GM21360 (cell line): Measurements from ENCODE around the gene PTPRD.
"Not testable (repeated sequence)": the region's sequence is repeated elsewhere in the genome, so short reads cannot be mapped to it uniquely, and the experiment has no call there.

Experiments
- ATAC-seq: cut with Tn5 transposase; IDR thresholded peaks from one replicate; pipeline ENCODE4 v1.9.1; 2021; ENCODE audit warnings: mild to moderate bottlenecking, moderate library complexity; ENCODE audit not compliant: unreplicated experiment

Gene PTPRD

GRCh38 chr9:8946461-8946860, 1666.3 kb downstream of the PTPRD start:
- ATAC-seq: no peak

DNA sequence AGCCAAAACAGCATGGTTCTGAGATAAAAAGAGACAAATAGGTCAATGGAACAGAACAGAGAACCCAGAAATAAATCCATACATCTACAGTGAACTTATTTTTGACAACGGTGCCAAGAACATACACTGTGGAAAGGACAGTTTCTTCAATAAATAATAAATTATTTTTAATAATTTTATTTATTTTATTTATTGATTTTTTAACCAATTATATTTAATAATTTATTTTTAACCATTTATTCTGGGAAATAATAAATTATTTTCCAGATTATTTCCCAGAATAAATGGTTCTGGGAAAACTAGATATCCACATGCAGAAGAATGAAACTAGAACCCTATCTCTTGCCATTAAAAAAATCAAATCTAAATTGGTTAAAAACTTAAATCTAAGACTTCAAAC, 1669.4 kb downstream of the PTPRD start:
- no peak for ATAC-seq

DNA sequence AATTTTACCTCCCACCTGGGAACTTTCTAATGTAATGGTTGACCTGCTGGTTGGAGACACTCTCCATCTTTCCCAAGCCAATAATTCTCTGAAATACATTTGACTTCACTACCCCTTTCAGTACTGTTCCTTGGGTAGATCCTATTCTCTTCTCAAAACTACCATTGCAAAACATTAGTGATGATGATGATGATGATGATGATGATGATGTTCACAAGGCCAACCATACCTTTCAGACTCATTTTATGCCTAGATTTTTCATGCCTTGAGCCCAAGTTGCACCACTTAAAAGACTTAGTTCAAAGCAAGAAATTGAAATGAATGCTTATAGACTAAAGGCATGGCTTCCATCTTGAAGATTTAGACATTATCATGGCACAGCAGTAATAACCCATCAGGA, 1672.2 kb downstream of the PTPRD start:
- ATAC-seq: no peak

DNA sequence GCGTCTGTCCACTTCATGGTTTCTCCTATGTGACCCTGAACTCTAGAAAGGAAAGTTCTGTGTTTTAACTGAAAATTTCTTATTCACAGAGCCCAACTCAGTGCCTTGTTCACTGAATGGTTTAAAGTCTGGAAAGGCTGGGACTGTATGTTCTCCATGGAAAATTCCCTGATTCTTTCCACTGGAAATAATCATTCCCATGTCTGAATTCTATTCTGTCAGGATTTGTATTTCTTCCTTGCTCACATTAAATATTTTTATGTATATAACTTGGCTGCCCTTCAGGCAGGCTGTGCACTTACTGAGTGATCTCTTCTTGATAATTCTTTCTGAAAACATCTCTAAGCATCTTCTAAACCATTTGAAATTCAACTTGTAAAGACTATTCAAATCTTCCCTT, 1686.3 kb downstream of the PTPRD start:
- ATAC-seq: no peak

DNA sequence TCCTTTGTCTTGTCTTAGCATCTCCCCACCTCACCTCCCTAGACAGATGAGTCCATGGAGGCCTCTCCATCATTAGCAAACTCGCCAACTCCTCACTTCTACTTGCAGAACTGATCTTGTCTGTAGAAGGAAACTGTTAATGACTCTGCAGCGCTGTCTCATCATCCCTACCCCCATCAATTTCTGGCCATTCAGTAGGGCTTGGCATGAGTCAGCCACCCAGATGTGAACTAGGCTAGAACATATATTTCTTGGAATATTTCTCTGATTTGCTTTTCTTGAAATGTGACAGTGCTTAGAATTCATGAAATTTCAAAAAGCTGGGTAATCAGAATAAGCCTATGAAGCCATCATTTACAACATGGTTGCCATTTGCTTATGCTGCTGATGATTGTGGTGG, 1688.2 kb downstream of the PTPRD start:
- ATAC-seq: no peak

DNA sequence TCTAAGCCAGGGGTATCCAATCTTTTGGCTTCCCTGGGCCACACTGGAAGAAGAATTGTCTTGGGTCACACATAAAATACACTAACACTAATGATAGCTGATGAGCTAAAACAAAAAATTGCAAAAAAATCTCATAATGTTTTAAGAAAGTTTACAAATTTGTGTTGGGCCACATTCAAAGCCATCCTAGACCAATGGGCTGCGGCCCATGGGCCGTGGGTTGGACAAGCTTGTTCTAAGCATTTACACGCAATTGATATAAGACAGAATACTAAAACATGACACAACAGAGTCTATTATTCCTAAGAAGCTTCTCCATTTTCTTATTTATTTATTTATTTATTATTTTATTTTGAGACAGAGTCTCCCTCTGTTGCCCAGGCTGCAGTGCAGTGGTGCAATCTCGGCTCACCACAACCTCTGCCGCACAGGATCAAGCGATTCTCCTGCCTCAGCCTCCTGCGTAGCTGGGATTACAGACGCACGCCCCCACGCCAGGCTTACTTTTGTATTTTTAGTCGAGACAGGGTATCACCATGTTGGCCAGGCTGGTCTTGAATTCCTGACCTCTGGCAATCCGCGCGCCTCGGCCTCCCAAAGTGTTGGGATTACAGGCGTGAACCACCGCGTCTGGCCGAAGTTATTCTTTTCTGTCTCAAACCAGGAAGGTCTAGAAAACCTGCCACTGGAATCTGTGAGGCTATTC, 1692.2 kb downstream of the PTPRD start:
- ATAC-seq: not testable (repeated sequence)

DNA sequence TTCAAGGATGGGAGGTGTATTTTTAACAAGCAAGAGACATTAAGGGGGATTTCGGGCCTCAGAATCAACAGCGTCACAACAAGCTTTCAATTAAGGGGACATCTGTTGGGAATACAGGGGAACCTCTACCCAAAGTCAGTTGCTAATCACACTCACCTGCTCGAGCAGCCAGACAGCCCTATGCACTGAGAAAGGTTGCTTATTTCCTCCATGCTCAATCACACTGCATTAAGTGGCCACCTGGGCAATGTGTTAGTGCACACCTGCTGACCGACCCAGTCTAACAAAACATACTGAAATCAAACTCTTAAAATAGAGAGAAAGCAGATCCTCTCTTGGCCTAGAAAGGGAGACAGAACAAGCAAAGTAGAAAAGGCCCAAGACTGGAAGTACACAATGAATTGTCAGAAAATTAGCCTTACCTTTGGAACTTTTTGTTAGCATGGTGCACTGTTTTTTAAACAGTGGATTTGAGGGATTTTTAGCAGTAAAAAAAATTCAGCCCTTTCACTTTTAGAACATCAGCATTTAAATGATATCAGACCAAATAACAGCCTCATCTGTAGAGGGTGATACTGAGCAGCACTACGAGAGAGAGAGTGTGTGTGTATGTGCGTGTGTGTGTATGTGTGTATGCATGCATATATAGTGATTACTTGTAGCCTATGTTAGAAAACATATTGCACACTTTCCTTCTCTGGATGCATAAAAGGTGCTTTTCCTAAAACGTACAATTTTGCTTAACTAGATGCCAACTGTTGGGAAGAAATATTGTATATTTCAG, 1694.7 kb downstream of the PTPRD start:
- no peak for ATAC-seq

GRCh38 chr9:8916771-8917170, 1696.0 kb downstream of the PTPRD start:
- no peak for ATAC-seq

DNA sequence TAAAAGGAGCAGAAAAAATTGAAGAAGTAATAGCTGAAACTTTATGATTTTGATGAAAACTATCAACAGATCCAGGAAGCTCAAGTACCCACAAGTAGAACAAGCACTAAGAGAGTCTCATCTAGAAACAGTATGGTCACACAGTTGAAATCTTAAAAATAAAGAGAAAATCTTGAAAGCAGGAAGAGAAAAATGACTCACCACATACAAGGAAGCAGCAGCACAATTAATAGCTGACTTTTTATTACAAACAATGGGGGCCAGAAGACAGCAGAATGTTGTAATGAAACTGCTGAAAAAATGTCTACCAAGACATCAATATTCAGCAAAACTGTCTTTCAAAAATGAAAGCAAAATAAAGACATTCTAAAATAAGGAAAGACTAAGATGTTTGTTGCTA, 1704.9 kb downstream of the PTPRD start:
- ATAC-seq: no peak

GRCh38 chr9:8905731-8906130, 1707.1 kb downstream of the PTPRD start:
- no peak for ATAC-seq

- no peak for ATAC-seq
Measured at GRCh38 chr9:8904771-8905515, 1707.9 kb downstream of the PTPRD start.

- ATAC-seq: no peak
Measured at GRCh38 chr9:8903077-8903476, 1709.7 kb downstream of the PTPRD start.

- ATAC-seq: no peak
Measured at GRCh38 chr9:8901146-8901545, 1711.7 kb downstream of the PTPRD start.

GRCh38 chr9:8899511-8899910, 1713.3 kb downstream of the PTPRD start:
- no peak for ATAC-seq

- ATAC-seq: no peak
Measured at GRCh38 chr9:8895861-8896224, 1717.0 kb downstream of the PTPRD start.

GRCh38 chr9:8895106-8895860, 1717.5 kb downstream of the PTPRD start:
- no peak for ATAC-seq

DNA sequence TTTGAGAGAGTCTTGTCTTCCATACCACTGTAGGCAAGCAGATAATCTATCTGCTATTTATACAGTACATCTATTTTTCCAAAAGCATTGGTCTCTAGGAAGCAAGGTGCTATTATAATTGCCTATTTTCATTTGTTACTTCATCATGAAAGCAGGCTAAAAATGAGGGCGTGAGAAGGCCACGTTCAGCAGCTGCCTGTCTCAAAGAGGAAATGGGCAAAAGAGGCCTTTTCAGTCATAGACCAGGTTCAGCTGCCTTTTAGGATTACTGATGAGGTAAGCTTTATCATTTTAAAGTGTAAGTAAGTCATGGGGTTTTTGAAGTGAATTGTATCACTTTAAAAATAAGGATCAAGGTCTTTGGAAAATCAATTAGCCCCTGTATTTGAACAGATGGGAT, 1722.1 kb downstream of the PTPRD start:
- ATAC-seq: no peak

DNA sequence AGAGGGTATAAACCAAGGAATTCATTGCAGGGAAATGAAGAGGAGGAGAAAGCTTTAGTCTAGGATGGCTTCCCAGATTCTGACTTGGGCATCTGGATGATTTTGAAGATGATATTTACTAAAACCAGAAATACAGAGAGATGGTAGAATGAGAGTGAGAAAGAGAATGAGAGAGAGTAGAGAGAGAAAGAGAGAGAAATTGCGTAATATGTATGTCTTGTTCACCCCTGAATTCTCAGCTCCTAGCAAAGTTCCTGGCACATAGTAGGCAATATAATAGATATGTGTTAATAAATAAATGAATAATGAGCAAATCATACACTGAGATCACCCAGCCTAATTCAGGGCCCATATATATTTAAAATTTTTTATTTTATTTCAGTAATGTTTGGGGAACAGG, 1723.7 kb downstream of the PTPRD start:
- no peak for ATAC-seq

- no peak for ATAC-seq
Measured at GRCh38 chr9:8888591-8888990, 1724.2 kb downstream of the PTPRD start.

DNA sequence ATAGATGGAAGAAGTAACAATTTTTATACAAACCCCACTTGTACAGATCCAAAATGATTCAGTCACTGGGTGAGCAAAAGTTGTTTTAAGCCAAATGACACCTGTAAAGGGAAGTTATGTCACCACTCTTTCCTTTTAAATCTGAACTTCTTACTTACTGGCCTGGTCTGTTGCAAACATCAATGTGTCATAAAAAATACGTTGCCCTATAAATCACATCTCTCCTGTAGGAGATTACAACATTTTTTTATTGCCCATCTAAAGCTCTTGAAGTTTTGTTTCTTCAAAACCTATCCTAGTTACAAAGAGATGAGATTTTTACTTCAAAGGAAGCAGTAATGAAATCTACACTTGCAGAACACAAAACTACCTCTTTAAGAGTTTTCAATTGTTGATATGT, 1725.4 kb downstream of the PTPRD start:
- no peak for ATAC-seq

DNA sequence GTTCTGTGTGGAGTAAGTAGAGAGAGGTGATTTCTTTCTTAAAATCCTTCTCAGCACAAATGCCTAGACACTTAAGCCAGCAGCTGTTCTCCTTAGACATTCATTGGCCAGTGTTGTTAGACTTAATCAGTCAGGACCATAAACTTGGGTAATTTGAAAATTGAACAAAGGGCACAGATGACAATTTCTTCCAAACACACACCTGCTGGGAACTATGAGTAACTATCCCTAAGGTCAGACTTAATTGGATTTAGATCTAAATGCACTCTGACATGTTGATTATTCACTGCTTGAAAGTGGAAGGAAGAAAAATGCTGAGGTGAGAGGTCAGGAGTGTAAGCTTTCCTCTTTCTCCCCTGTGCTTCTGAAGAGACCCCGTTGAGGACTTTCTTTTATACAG, 1729.5 kb downstream of the PTPRD start:
- ATAC-seq: no peak
